HG03060 (cell line): ENCODE data around the gene DGKE.
A peak's percentile ranks its signal among the peaks of the same experiment; 100 is the strongest.

ENCODE experiments used
- ATAC-seq: cut with Tn5 transposase; IDR thresholded peaks from one replicate; pipeline ENCODE4 v1.9.1; 2021; ENCODE audit warnings: low read depth, moderate number of reproducible peaks; ENCODE audit not compliant: unreplicated experiment

The DGKE gene

DNA sequence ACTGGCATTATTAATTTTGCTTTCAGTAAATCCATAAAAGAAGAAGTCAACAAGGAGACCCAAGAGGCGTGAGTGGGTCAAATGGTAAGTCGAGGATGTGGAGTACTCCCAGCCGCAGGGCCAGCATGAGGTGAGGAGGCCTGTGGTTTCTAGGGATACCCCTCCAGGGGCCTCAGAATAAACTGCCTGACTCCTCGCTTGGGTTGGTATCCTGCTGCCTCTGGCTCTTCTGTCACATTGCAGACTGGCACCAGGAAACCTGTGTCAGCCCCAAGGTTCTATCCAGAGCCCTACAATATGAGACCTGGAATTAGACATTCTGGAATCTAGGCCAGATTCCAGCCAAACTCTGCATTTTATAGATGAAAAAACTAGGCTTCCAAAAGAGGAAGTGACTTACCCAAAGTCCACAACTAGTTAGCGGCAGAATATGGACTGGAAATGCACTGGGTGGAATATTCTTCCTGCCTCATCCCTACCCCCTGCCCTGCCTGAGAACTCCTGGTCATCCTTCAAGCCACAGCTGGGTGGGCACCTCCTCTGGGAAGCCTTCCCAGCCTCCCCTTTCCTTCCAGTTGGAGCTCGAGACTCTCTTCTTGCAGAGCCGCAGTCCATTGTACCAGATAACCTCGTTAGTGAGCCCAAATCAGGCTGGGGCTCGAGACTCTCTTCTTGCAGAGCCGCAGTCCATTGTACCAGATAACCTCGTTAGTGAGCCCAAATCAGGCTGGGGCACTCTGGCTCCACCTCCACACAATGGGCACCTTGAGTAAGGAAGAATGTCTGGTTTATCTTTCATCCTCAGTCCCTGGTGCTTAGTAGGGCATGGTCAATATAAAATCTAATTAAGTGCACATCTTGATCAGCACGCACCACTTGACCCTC is 22.8 kb upstream of the DGKE start:
- ATAC-seq = no peak

GRCh38 chr17:56812901-56813388 is 21.0 kb upstream of the DGKE start:
- ATAC-seq = no peak

- no peak for ATAC-seq
Measured at GRCh38 chr17:56815711-56816110, 18.2 kb upstream of the DGKE start.

- ATAC-seq = no peak
Measured at GRCh38 chr17:56817066-56817465, 16.9 kb upstream of the DGKE start.

DNA sequence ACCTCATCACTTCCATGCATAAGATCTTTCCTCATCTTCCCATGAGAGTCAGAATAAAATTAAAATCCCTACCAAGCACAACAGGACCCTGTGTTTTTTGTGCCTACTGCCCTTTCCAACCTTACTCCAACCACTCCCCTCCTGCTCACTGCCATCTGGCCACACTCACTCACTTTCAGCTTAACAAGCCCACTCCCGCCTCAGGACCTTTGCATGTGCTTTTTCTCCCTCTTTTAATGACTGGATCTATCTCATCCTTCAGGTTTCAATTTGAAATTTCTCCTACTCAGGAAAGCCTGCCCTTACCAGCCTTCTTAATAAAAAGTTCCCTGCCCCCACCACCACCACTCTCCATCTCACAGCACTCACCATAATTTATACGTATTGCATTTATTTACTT is 14.9 kb upstream of the DGKE start:
- ATAC-seq = no peak

DNA sequence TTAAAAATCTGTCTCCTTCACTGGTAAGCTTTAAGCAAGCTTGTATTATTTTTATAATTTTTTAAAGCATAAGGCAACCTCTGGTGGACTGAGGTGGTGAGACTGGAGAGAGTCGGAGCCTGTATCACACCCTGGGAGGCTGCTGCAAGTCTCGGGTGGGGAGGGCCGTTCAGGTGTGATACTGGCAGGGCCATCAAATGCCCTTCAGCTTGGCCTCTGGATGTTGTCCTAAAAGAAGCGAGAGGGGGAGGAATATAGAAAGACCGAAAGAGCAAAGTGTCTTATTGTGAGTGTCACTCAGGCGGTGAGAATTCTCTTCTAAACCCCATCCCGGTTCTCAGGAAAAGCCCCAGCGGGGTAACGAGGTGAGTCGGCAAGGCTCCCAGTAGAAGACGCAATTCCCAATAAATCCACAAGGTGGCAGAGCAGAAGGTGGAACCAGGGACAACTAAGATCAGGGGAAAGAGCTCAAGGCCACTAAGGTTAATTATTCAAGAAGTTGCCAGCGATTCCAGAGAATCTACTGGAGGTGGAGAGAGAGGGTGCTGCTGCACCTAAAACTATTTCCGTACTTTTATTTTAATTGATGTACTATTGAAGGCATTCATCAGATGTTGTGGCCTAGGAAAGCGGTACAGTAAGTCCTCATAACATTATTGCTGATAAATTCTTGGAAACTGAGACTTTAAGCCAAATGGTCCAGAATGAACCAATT is 14.4 kb upstream of the DGKE start:
- no peak for ATAC-seq

DNA sequence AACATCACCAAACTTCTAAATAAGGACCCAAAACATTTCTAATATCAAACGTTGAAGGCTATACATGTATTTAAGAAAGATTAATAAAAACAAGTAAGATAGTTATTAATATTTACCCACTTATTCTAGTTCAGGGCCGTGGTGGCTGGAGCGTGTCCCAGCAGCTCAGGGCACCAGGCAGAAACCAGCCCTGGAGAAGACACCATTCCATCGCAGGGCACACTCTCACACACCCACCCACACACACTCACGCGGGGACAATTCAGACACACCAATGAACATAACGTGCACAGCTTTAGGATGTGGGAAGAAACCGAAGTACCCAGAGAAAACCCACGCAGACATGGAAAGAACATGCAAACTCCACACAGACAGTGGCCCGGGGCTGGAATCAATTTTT is 13.7 kb upstream of the DGKE start:
- ATAC-seq = no peak

GRCh38 chr17:56821847-56822534 is 12.0 kb upstream of the DGKE start:
- no peak for ATAC-seq

GRCh38 chr17:56822725-56823124 is 11.2 kb upstream of the DGKE start:
- no peak for ATAC-seq

- ATAC-seq = no peak
Measured at GRCh38 chr17:56823848-56824247, 10.1 kb upstream of the DGKE start.

DNA sequence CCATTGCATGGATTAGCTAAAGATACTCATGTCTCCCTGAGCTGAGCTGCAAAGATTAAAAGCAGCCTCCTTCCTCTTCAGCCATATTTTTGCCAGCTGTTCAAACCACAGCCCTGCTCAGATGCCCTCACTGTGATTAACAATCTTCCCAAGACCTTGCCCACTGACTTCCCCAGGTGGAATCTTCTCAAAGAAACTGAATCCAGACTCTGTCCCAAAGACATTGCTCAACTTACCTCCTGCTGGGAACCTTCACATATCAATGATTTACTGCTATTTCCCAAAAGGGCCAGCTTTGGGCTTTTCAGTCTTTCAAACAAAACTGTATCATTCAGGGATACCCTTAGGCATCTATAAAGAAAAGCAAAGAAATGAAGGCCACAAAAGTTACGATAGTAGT is 9.4 kb upstream of the DGKE start:
- no peak for ATAC-seq

DNA sequence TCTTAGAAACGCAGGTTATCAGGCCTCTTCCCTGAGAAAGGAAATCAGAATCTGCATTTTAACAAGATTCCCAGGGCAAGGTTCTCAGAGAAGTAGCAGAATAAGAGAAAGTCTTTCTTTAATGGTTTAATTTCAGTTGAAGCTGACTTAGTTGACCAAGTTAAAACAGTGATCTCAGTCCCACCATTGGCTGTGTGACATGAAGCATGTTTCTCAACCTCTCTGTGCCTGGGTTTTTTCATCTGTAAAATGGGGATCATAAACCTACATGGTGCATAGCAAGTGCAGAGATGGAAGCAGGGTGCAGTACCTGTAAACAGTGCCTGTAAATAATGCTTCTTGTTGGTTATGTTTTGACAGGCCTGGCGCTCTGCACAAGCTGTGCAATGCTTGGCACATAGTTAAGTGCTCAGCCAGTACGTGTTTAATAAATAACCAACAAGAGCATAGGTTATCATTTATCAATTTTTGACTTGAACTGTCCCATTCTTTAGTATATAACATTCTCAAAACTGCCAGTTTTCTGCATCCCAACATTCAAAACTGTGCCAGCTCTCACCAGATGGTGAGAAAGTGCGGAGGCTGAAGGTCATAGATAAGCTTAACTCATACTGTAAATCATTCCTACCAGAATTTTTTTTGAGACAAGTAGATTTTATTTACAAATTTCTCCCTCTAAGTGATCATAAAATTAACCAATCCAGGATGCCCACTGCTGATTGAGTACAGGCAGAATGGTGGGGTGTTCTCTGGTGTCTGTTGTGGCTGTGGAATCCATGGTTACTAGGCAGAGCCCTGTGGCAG is 7.1 kb upstream of the DGKE start:
- ATAC-seq = no peak

DNA sequence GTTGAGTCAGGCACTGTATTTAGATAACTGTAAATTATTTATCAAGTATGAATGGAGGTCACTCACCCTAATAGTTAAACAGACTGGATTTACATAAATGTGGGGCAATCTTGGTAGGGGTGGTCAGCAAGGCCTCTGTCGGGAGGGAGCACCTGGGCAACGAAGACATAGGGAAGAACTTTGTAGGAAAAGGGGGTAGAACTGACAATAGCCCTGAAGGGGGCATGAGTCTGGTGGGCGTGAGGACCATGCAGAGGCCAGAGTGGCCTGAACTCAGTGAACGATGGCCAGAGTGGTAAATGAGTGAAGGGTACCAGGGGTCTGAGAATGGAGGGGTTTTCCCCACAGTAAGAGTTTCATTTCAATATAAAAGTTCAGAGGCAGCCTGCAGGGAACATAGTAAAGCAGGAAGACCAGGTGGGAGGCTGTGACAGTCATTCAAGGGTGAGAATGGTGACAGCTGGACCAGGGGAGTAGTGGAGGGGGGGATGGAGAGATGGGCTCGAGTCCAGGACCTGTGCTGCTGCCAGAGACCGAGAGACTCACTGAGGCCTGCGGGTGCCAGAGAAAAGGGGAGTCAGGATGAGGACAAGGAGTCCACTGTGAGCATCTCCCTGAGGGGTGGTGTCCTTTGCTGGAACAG is 3.1 kb upstream of the DGKE start:
- no peak for ATAC-seq

DNA sequence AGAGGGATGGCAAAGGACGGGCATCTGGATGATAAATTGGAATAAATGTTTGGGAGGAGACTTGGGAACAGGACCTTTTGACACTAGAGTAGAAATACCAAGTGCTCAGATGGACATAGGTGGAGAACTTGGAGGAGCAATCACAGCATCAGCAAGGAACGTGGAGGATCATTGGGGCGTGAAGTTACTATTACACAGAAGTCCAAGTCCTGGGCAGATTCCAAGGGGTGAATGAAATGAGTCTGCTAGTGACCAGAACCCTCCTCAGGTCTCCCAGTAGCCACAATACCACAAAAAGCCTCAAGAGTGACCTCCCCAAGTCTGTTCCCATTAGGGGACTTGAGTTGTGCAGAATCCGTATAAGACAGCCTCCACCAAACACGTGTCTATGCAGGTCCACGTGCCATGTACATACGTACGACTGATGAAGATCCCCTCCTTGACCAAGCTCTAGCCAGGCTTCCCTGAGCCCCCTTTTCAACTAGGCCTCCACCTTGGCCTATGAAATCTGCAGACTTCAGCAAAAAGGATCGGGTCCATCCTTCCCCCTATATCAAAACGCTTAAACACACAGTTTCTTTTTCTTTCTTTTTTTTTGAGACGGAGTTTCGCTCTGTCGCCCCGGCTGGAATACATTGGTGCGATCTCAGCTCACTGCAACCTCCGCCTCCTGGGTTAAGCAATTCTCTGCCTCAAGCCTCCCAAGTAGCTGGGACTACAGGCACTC is 2.4 kb upstream of the DGKE start:
- no peak for ATAC-seq

DNA sequence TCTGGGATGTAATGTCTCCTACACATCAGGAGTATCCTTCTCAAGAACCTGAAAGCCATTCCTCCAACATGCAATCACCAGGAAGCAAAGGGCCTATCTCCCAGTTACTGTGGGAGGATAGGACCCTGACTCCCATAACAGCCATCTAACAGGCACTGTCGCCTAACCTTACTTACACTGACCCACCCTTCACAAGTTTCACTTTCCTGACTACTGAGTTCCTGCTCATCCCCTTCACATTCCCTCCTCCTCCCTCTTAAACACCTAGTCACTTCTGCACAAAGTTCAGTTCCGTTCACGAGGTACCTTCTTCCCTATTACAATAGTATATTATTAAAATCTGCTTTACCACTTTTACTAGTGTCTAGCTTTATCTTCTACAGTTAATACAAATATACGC is 1.5 kb upstream of the DGKE start:
- no peak for ATAC-seq

- peak; percentile 25 for ATAC-seq
Measured at GRCh38 chr17:56833057-56833808, 718 bp upstream of the DGKE start.

- no peak for ATAC-seq
Measured at GRCh38 chr17:56834380-56835263, 671 bp downstream of the DGKE start.

DNA sequence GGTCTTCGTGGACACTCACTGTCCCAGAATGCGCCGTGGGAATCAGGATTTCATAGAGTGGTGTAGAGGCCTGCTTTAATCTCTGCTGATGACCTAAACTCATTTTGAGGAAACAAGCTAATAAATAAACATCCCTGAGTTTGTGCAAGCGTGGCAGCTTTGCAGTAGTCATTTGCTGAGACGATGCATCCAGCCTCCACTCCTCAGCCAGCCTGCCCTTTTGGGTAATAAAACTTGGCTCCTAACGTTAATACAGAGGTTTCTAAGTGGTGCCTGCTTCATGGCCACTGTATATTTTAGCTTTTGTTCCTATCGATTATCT is 1.3 kb downstream of the DGKE start:
- no peak for ATAC-seq
